ENCODE measurements around the gene BICC1.
"Not testable (repeated sequence)": the region's sequence is repeated elsewhere in the genome, so short reads cannot be mapped to it uniquely, and the experiment has no call there.

The BICC1 gene

DNA sequence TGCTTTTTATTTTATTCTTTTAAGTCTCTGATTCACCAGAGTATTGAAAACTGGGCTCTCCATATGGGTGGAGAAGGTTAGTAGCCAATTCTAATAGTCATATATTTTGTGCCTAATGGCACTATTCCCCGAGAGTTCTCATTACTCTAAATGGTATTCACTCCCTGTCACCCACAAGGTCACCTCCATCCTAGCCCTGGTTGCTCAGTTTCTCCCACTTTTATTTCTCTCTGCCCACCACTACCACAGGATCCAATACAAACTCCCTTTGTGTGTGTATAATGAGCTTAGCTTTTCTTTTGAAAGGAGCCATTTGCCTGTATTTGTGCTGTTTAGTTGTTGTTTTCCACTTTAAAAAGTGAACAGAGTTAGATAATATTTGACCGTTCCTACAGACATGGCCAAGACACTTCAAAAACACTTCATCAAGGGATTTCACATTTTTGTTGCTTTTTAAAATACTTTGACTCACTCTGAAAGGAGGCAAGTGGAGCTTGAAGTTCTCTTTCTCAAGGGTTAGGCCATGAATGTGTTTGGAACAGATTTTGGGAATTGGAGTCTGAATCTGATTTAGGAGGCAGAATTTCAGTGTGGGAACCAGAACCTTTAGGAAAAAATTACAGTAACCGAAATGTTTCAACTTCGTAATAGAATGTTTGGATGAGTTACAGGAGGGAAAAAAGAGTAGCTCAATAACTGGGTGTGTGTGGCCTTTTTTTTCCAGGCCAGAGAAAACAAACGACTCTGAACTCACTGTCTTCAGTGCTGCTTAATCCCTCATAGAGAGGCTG lies 321.3 kb downstream of the BICC1 start:
- DNase-seq = no peak

DNA sequence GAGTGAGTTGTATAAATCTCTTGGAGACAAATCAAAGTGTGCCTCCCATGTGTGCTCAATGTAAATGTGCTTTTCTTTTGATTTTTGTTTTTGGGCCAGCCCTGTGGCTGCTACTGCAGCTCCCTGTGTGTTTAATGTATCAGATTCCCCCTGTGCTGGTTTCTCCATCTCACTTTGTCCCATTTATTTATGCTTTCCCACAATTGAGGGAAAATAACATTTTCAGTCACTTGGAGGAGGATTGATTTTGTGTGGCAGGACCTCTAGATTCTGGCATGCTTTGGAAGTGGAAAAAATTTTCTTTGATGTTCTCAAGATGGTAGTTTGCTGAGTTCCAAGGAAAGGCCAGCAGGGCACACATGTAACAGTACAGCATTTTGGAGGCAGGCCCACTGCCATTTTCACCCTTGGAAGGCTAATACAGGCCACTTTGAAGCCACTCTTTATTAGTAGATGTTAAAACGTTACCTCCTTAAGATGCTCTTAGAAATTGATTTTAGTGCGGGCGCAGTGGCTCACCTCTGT lies 323.6 kb downstream of the BICC1 start:
- DNase-seq = no peak

DNA sequence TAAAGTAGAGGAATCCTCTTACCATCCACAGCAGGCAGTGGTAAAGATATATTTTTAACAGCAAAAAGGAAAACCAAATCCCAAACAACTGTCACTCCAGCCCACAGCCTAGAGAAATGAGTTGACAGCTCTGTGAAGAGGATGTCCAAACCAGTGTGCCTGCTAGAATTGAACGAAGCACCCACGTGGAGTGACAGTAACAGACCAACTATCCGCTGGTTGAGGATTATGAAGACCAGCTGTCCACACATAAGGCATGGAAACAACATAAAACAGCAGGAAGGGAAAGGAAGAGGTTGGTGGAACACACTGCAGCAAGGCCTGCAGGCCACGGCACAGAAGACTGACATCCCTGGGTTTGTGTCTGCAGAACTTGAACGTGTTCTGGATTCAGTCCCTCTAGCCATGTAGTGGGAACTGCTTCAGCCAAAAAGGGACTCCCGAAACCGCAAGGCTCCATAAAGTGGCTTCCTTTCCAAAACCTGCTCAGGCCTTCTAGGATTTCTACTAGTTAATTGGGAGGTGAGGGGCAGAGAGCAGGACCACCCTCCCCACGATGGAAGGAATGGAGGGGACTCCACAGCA lies 324.4 kb downstream of the BICC1 start:
- no peak for DNase-seq

DNA sequence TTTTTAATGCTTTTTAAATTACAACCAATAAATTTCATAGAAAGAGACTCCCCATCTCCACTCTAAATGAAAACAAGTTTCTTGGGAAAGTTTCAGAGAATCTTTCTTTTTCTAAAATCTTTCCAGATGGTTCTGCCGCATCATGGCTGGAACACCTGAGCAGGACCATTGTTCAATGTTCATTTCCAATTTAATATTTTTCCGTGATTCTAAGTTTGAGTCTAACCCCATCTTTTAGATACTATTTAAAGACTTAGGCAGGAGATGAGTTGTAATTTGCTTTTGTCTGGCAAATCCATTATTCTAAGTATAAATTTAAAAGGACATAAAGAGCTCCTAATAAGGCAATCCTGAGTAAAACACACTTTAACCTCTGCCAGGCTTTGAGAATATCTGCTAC lies 325.2 kb downstream of the BICC1 start:
- no peak for DNase-seq

DNA sequence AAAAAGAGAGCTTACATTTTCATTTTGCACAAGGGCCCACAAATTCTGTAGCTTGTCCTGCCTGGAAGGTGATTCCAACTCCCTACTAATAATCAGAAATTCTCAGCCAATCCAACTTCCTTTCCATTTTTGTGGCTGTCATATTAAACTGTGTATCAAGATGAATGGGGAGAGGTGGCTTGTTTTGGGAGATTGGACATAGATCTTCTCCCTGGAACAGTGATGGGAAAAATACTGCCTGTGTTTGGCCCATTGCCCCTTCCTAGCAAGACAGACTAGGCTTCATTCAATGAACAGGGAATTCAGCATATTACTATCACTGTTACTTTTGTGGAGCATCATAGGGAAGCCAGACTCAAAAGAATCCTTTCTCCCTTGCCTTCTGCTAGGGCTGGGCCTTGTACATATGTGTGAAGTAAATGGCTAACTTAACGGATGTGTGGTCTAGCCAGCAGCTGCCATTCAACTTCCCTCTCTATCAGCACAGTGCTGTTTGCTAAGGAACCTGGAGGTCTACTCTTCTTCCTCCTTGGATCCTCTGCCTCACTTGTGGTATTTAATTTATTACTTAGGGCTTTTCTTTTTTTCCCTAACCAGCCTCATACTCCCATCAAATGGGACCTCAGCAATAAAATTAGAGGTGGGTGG lies 326.0 kb downstream of the BICC1 start:
- DNase-seq = no peak

DNA sequence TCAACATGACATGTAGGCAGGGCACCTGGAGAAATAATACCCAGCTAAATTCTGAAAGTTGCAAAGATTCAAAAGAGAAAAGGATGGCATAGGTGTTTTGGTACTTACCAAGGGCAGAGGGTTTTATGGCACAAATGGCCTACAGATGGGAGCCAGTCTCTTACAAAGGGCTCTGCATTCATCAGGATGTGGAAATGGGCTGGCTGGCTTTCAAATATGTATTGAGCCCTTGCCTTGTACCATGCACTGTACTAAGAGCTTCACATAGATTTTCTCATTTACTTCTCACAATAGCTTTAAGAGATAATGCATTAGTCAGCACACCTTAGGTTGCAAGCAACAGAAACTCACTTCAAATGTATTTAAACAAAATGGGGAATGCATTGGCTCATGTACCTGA lies 327.1 kb downstream of the BICC1 start:
- DNase-seq = no peak

DNA sequence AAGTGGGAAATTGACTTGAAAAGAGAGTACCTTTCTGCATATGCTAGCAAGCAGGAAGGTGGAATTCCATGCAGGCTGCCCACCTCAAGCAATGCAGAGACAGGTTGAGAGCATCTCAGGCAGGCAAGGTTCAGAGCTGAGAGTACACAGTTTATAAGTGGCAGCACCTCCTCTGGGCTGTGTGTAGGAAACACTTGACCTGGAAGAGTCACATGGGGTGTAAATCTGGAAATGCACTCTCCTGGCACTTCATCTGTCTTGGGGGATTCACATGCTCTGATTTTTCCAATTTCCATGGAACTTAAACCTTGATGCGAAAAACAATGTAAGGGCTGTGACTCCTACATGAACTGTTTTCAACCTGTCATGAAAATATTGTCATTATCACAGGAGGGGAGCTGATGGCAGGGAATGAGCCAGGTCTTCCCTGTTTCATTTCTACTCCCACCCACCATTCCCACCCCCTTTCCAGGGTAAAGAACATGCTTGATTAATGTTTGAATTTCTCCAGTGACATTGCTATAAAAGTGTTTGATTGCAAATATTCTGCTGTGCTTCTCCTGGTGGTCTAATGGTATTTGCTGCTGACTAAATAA lies 328.3 kb downstream of the BICC1 start:
- no peak for DNase-seq

DNA sequence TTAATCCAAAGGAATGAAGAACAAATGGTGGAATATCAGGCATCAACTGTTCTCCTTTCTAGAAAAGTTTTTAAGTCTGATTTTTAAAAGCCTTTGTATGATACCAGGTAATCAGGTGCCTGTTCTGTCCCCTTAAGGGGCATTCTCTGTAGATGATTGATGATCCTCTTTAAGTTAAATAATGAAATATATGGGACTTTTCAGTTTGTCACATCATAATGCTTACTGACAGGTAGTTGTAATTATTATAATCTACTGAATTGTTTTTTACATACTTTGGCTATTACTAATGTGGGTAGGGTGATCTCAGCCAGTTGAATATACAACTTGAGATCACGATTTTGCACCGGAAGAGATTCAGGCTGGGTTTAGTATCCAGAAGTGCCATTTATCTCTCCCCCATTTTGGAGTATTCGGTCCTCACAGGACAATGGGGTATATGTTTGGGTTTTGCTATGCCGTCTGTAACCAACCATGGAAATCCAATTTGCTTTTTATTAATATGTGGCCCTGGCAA lies 330.2 kb downstream of the BICC1 start:
- no peak for DNase-seq

DNA sequence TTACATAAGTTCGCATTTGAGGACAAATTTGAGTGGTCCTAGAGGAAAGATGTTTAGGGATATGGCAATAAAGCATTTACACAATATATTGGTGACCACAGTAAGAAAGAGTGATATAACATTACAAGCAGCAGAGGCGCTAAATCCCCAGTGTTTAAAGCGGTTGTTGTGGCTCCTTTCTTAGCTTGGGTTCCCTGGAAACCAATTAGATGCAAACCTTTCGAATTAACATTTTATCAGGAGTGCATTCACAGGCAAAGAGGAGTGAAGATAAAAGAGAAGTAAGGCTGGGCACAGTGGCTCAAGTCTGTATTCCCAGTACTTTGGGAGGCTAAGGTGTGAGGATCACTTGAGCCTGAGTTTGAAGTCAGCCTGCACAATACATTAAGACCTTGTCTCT lies 331.1 kb downstream of the BICC1 start:
- no peak for DNase-seq

DNA sequence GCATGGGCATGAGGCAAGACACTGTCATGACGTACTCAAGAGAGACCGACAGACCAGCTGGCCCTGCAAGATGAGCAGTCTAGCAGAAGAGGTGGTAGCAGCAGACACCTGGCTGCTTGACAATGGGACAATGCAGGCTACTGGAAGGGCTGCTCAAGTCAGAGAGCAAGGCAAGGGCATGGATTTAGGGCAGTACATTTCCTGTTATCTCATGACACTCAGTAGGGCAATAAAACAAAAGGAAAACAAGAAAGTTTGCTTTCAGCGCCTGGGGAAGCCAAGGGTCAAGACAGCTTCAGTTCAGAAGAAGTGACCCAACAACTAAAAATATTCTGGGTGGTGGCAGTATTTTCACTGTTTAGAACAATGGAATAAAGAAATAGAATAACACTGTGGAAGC lies 332.0 kb downstream of the BICC1 start:
- DNase-seq = no peak

DNA sequence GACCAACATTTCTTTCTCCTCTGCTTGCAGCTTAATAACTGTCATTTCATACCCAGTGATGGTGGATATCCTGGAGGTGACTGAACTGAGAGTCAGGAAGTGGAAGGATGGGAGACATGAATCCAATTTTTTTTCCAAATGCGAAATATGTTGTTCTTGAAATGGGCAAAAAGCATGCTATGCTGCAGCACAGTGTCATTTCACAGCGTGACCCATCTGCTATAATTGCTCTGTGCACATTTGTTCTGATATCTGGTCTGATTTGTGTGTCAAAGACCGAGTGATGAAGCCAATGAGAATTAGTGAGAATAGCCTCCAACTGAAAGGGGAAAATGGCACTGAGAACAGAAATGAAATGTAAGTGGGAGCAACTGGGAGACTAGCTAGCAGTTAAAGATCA lies 334.2 kb downstream of the BICC1 start:
- no peak for DNase-seq

DNA sequence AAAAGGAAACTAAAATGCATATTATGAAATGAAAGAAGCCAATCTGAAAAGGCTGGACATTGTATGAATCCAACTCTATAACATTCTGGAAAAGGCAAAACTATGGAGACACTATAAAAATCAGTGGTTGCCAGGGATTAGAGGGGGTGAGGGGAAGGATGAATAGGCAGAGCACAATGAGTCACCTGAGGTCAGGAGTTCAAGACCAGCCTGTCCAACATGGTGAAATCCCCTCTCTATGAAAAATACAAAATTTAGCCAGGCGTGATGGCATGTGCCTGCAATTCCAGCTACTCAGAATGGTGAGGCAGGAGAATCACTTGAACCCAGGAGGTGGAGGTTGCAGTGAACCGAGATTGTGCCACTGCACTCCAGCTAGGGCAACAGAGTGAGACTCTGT lies 338.9 kb downstream of the BICC1 start:
- DNase-seq = no peak

DNA sequence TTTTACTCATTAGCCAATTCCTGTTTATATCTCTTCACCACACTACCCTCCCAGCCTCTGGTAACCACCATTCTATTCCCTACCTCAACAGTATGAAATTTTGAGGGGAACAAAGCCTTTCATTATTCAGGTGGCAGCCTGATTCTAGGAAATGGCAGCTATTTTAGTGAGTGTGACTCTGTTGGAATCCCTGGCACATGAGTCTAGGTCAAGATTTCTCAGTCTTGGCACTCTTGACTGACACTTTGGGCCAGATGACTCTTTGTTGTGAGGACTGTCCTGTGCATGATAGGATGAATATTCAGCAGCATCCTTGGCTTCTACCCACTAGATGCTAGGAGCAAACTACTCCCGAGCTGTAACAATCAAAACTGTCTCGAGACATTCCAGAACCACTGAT lies 341.0 kb downstream of the BICC1 start:
- no peak for DNase-seq

DNA sequence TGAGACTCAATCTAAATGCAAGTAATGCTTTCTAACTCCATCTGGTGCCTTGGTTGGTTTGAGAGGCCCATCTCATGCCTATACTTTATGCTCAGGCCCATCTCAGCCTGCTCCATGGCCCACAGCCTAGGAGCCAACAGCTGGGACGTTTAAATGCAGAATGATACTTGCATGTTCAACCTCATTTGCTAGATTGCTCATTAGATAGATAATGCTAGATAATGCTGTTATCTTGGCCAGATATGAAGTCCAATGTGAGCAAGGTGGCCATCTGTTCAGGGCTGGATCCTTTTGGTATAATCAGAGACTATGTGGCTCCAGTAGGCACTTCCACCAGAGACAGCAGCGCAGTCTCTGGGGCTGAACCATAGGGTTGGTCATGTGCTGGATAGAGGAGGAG lies 342.1 kb downstream of the BICC1 start:
- no peak for DNase-seq

DNA sequence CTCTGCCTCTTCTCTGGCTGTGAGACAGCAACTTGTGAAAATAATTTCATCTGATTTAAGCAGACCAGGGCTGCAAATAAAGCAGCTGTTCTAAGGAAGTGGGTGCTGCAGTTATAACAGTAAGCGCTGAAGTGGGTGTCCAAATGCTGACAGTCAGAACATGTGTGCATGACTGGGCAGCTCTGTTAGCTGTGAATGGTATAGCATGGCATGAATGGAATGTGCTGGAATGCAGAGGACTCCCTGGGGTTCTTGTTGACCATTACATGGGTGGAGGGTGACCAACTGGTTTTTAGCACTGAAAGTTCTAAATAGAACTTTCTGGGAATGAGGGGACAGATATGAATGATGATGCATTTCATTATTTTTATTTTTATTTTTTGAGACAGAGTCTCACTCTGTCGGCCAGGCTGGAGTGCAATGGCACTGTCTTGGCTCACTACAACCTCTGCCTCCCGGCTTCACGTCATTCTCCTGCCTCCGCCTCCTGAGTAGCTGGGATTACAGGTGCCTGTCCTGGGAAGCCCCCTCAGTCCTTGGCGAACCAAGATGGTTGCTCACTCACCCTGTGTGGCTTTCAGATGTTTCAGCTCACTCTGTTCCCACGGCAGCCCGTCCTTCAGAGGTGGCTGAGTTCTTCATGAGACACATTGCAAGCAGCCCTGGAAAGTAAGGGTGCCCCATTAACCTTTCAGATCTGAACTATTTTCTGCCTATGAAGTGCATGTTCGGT lies 344.0 kb downstream of the BICC1 start:
- no peak for DNase-seq

DNA sequence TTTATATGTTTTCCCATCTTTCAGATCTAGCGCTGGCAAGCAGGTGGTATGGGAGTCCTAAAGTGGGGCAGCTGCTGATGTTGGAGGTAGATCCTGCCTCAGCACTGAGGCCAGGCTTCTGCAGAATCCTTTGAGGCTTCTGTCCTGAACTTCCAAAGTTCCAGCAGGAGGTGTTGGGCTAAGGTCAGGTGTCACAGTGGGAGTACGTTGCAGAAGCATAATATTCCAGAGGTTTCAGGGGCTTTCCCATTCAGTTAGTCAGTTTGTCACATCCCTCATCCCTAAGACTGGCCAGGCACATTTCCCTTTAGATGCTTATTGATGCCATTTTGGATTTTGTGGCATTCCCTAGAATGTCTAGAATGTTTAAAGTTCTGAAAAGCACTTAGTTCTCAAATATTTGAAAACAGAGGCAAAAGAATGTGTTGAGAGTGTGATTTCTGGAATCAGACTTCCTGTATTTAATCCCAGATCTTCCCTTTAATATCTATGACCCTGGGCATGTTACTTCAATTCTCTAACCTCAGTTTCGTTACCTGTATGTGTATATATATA lies 344.7 kb downstream of the BICC1 start:
- DNase-seq = no peak

DNA sequence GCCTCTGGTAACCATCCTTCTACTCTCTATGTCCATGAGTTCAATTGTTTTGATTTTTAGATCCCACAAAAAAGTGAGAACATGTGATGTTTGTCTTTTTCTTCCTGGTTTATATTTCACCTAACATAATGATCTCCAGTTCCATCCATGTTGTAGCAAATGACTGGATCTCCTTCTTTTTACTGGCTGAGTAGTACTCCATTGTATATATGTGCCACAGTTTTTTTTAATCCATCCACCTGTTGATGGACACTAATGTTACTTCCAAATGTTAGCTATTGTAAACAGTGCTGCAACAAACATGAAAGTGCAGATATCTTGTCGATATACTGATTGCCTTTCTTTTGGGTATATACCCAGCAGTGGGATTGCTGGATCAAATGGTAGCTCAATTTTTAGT lies 345.5 kb downstream of the BICC1 start:
- DNase-seq = not testable (repeated sequence)

DNA sequence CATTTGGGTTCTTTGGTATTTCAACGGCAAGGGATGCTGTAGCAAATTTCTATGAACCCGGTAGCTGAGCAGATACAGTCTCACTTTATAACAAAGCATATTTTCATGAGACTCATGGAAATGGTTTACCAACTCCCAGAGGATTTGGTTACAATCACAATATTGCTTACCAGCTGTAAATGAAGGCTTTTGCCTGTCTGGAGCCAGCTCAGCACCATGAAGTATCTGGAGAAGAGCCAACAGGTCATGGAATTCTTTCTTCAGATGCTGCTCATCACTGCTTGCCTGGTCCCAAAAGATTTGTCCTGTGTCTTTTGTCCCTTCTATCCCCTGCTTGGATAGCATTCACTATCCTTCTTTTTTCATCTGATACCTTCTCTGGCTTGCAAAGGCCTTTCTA lies 346.9 kb downstream of the BICC1 start:
- DNase-seq = no peak

DNA sequence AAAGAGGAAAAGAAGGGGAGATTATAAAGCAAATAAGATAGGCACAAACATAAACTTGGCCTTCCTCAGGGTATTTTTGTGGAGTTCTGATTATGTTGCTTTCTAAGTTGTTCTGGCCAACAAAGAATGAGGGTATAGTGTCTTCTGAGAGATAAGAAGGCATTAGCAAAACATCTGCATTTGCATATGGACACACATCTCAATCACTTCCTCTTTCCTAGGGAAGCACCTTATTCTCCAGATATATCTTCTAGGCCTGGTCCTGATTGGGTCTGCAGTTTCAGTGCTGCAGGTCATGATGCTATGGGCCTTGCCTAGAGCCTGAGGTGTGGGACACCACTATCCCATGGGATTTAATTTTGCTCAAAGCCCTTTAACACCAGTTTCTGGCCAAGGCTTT lies 355.0 kb downstream of the BICC1 start:
- DNase-seq = no peak

DNA sequence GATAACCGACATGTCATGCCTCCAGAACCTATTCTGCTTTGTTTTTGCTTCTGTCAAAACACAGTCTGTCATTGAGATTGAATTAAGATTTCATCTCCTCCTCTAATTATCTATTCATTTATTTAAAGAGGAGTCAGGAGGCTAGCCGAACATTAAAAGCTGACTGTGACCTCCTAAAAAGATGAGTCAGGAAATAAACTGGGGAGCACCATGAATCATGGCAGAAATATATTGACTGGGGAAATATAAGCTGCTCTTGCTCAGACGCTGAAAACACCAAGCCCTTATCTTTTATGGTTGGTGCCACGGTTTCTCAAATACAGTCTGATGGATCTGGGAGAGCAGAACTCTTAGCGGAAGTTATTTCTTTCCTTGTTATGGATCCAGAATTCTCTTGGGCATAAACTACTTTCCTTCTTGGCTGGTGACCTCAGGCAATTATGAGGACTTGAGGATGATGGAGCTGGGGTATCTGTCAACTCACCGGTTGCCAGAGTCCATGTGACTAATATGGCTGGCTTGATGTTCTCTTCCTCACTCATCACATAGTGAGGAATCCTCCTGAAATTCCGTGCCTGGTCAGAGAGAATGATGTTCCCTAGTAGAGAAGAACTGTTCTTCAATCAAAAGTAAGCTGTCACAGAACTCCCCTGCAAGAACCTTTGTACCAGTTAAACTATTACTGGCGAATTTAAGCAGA lies 356.2 kb downstream of the BICC1 start:
- DNase-seq = no peak

DNA sequence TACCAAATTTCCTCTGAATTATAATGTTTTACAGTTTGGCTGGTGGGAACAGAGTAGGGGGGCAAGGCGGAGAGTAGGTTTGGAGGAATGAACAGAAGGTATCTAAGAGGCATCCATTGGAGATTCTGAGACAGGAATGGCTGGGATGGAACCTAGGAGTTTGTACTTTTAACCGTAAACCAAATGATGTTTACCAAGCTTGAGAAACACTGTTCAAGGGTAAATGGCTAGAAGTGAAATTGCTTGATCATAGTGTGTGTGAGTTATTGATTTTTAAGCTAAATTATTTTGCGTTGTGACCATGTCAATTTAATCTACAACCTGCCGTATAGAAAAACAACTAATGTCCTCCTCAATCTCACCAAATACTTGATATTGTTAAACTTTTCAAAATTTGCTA lies 357.4 kb downstream of the BICC1 start:
- no peak for DNase-seq

DNA sequence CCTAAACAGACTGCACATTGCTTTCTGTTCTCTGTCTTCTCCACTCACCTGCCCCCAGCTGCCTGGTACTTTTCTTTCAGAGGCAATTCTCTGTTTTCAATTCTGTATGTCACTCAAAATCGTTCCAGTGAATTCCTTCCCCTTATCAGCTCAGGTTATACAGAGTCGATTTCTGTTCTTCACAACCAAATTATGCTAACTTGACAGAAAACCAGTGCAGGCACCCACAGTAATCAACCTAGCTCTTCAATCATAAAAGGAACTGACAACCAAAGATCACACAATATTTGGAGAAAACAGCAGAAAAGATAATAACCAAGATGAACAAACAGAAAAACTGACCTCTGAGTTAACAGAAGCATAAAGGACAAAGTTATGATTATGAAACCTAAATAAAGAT lies 360.5 kb downstream of the BICC1 start:
- DNase-seq = no peak
